OCI-LY7 (cell line): Measurements from ENCODE around the gene LYZL6.

Experiments used
- CTCF ChIP-seq: fragments of 200-600 bp; sonication (generic); conservative IDR thresholded peaks from 2 replicates; pipeline ENCODE4 v1.5.1; 2014; ENCODE audit warnings: mild to moderate bottlenecking, antibody characterized with exemption, low read length, moderate library complexity, mixed read lengths
- EZH2phosphoT487 ChIP-seq: fragments of 200-600 bp; sonication (generic); IDR thresholded peaks from 2 replicates; pipeline ENCODE4 v1.6.1; 2018; ENCODE audit warnings: low read depth, borderline replicate concordance, mild to moderate bottlenecking, mixed run types, antibody characterized with exemption, low read length, moderate library complexity, mixed read lengths

GRCh38 chr17:35889818-35890773 is 53.4 kb downstream of the LYZL6 start:
- TF ChIP-seq CTCF (no peak), EZH2phosphoT487 (no peak)
